Measurements from ENCODE around the gene GCLC.

Gene GCLC

GRCh38 chr6:53447865-53448264 lies 97.0 kb downstream of the GCLC start:
- no peak for DNase-seq (ENCODE audit: low read depth)

Measured in ELR (cell line).